Stimulated activated CD4-positive, alpha-beta T cell treated with anti-CD3 and anti-CD28 coated beads, Interleukin-2, amount 100 ng/mL, for 48 hours (primary cell): ENCODE data around the gene TMEM209.
"Not testable (repeated sequence)": the region's sequence is repeated elsewhere in the genome, so short reads cannot be mapped to it uniquely, and the experiment has no call there.

Experiments
- DNase-seq, 2 donors: peaks; one replicate each; pipeline ENCODE4 v3.0.0-alpha.2; 2020

The TMEM209 gene

GRCh38 chr7:130141884-130142653 is 63.1 kb downstream of the TMEM209 start:
- no peak for DNase-seq

- DNase-seq: peak; percentile 25 to 31
Measured at GRCh38 chr7:130141161-130141883, 63.9 kb downstream of the TMEM209 start.

DNA sequence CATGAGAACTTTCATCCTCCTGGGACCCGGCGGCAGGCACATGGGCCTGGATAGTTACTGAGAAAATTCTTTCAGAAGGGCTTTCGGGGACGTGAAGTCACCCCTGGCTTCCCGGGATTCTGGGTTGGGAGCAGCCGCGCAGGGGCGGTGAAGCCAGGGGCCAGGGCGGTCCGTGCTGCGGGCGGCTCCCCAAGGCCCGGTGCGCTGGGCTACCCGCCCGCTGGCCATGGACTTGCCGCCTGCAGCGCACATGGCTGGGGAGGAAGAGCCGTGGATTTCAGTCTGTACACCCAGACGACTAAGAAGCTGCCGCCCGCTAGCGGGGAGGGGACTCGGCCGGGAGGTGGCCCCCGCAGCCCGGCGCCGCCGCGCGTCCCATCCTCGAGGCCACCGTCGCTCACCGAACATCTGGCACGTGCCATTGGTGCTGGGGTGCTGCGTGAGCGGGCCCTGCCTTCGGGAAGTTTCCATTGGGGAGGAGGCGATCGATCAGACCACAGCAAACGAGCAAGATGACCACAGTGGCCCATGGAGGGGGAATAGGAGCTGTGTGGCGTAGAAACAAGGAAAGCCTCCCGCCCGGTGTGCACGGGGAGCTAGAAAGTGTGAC is 64.5 kb downstream of the TMEM209 start:
- DNase-seq: no peak

- DNase-seq: no peak
Measured at GRCh38 chr7:130139193-130139960, 65.8 kb downstream of the TMEM209 start.

DNA sequence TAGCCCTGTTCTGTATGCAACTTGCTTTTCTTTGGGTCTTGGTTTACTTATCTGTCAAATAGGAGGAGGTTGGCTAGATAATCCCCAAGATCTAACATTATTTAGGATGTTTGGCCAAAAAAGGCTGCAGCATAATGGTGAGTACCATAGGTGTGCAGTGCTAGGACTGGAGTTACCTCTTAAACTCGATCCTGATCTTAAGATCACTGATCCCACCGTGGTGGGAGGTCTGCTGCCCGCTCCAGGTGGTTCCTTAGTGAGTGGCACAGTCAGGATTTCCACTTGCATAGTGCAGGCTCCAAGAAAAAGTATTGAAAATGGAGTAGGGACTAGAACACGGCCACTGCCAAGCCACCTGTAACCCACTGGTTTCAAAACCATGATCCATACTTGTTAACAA is 68.0 kb downstream of the TMEM209 start:
- DNase-seq: no peak

DNA sequence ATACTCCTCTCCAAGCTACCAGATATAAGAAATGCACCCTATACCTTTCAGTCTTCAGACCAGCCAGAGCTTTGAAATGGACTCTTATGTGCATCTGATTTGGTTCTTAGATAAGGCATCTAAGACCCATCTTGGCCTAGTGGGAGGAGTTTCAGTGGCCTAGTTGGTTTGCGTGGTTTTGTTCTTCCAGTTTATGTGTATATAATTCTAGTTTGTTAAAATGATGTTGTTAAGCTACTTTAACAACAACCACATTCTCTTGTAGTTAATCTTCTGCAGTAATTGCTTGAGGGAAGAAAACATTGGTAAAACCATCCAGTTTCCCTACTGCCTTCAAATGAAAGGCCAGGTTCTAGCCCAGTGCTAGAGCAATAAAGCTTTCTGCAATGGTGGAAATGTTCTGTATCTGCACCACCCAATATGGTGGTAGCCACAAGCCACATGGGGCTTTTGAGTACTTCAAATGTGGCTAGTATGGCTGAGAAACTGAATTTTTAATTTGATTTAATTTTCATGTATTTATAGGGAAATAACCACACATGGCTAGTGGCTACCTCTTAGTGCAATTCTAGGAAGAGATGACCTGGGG is 68.5 kb downstream of the TMEM209 start:
- DNase-seq: no peak

- DNase-seq: no peak
Measured at GRCh38 chr7:130135208-130136205, 69.7 kb downstream of the TMEM209 start.

DNA sequence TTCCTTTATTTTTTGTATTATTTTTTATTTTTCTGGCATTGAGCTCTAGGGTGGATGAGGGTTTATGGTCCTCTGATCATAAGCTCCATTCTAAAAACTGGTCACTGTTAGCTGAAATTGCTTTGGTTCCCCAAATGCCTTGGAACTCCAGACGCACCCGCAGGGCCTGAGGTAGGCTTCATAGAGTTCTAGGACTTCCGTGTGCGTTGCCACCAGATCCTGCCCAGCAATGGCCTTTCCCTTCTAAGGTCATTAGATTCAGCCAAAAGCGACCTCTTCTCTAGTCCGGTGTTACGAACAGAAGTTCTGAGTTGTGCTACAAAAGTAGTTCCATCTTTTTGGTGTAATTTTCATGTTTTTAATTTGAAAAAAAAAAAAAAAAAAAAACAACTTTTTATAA is 70.5 kb downstream of the TMEM209 start:
- no peak for DNase-seq

- DNase-seq: no peak
Measured at GRCh38 chr7:130134106-130134636, 71.0 kb downstream of the TMEM209 start.

- DNase-seq: no peak
Measured at GRCh38 chr7:130133029-130133782, 72.0 kb downstream of the TMEM209 start.

- DNase-seq: no peak
Measured at GRCh38 chr7:130131964-130132875, 73.0 kb downstream of the TMEM209 start.

DNA sequence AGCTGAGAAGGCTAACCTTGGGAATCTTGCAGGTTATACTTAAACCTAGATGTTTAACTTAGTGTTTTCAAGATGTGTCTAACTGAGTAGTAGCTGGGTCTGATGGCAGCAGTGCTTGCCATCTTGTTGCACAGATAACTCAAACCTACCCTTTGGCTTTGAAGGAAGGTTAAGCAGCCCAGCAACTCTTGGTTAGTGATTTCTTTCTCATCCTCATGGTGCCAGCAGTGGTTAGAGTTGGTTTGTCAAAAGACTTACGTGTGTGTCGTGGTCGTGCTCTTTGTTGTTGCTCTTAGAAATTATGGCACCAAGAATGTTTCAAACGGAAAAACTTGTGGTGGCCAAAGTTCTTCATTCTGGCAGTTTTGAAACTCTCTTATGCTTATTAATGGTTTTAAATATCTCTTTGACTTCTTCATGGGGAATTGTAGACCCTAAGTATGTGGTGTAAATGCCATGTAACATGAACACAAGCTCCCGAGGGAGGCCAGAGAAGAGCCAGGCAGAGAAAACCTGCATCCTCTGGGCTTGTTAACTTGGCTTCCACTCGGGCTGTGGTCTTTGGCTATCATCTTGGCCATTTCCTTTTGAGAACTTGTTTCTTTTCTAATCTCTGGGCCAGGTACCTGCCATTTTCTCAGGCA is 73.9 kb downstream of the TMEM209 start:
- no peak for DNase-seq

GRCh38 chr7:130129011-130129411 is 76.2 kb downstream of the TMEM209 start:
- no peak for DNase-seq

- DNase-seq: no peak
Measured at GRCh38 chr7:130127821-130128317, 77.3 kb downstream of the TMEM209 start.

GRCh38 chr7:130127404-130127803 is 77.8 kb downstream of the TMEM209 start:
- no peak for DNase-seq

DNA sequence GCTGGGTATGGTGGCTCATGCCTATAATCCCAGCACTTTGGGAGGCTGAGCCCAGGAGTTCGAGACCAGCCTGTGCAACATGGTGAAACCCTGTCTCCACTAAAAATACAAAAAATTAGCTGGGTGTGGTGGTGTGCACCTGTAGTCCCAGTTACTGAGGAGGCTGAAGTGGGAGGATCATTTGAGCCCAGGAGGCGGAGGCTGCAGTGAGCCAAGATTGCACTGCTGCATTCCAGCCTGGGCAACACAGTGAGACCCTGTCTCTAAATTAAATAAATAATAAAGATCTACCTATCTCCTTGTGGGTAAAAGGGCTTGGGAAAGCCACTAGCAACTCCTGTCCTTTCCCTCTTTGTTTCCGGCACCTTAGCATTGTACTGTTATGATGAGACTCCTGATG is 78.4 kb downstream of the TMEM209 start:
- not testable (repeated sequence) for DNase-seq

- DNase-seq: no peak
Measured at GRCh38 chr7:130124711-130125110, 80.5 kb downstream of the TMEM209 start.

GRCh38 chr7:130123501-130123900 is 81.7 kb downstream of the TMEM209 start:
- DNase-seq: no peak

DNA sequence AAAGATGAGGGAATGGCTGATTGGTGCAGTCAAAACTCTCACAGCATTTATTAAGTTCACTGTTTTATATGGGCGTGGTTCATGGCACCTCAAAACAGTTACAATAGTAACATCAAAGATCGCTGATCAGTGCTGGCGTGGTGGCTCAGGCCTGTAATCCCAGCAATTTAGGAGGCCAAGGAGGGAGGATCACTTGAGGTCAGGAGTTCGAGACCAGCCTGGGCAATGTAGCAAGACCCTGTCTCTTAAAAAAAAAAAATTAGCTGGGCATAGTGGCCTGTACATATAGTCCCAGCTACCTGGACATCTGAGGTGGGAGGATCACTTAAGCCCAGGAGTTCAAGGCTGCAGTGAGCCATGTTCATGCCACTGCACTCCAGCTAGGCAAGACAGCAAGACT is 86.4 kb downstream of the TMEM209 start:
- no peak for DNase-seq
